Measurements from ENCODE around the gene NLRP9. TPM values are rescaled to one million over a fixed set of nuclear protein-coding genes. Genes with fewer than 3 reads are reported as not detected.

The NLRP9 gene
- polyA plus RNA-seq, 3 donors from 2014 or later: not detected

- Mint-ChIP-seq H3K4me3 (no peak overlapping the region), H3K27me3 (ENCODE audit: low read depth in 3 of 3) (peaks cover 2 to 13% (median 5%) of the 10 kb centered on the region in 3 donors), H3K36me3 (peaks cover 0 to 15% (median 0%) of the 10 kb centered on the region in 3 donors), H3K9me3 (peaks cover 0 to 1% (median 0%) of the 10 kb centered on the region in 6 donors), H3K27ac (no peak overlapping the region), H3K4me1 (peaks cover 13 to 30% of the 10 kb centered on the region in 2 donors)
- DNase-seq: no peak
These were observed 68.6 kb downstream of the NLRP9 start for GRCh38 chr19:55669418-55670279.

GRCh38 chr19:55668603-55669348 lies 69.4 kb downstream of the NLRP9 start:
- no peak overlapping the region for H3K4me3 Mint-ChIP-seq
- peaks cover 0 to 1% (median 0%) of the 10 kb centered on the region in 6 donors for H3K9me3 Mint-ChIP-seq
- peaks cover 15 to 32% of the 10 kb centered on the region in 2 donors for H3K4me1 Mint-ChIP-seq
- DNase-seq: no peak
- no peak overlapping the region for H3K27ac Mint-ChIP-seq
- H3K27me3 Mint-ChIP-seq (ENCODE audit: low read depth in 3 of 3): peaks cover 1 to 13% (median 9%) of the 10 kb centered on the region in 3 donors
- H3K36me3 Mint-ChIP-seq: peaks cover 0 to 24% (median 0%) of the 10 kb centered on the region in 3 donors

GRCh38 chr19:55667958-55668357 lies 70.2 kb downstream of the NLRP9 start:
- Mint-ChIP-seq H3K4me3 (no peak overlapping the region), H3K27me3 (ENCODE audit: low read depth in 3 of 3) (peaks cover 0 to 11% (median 10%) of the 10 kb centered on the region in 3 donors), H3K36me3 (peaks cover 4 to 25% (median 5%) of the 10 kb centered on the region in 3 donors), H3K9me3 (peaks cover 0 to 1% (median 0%) of the 10 kb centered on the region in 6 donors), H3K4me1 (peaks cover 15 to 33% of the 10 kb centered on the region in 2 donors), H3K27ac (peak overlapping the region in 1 of 6 donors; percentile 34)
- no peak for DNase-seq

- peaks cover 8 to 29% (median 9%) of the 10 kb centered on the region in 3 donors for H3K36me3 Mint-ChIP-seq
- H3K27me3 Mint-ChIP-seq (ENCODE audit: low read depth in 3 of 3): peaks cover 0 to 11% (median 10%) of the 10 kb centered on the region in 3 donors
- no peak for DNase-seq
- H3K4me3 Mint-ChIP-seq: no peak overlapping the region
- H3K9me3 Mint-ChIP-seq: peaks cover 0 to 1% (median 0%) of the 10 kb centered on the region in 6 donors
- peaks cover 19 to 38% of the 10 kb centered on the region in 2 donors for H3K4me1 Mint-ChIP-seq
- no peak overlapping the region for H3K27ac Mint-ChIP-seq
These were observed 70.7 kb downstream of the NLRP9 start for GRCh38 chr19:55667511-55667910.

- H3K36me3 Mint-ChIP-seq: peaks cover 8 to 27% (median 11%) of the 10 kb centered on the region in 3 donors
- no peak overlapping the region for H3K27ac Mint-ChIP-seq
- H3K27me3 Mint-ChIP-seq (ENCODE audit: low read depth in 3 of 3): peaks cover 0 to 10% (median 8%) of the 10 kb centered on the region in 3 donors
- H3K4me1 Mint-ChIP-seq: peaks cover 20 to 36% of the 10 kb centered on the region in 2 donors
- H3K9me3 Mint-ChIP-seq: peaks cover 0 to 1% (median 0%) of the 10 kb centered on the region in 6 donors
- DNase-seq: no peak
- H3K4me3 Mint-ChIP-seq: no peak overlapping the region
These were observed 71.2 kb downstream of the NLRP9 start for GRCh38 chr19:55667006-55667381.

- Mint-ChIP-seq H3K27ac (no peak overlapping the region), H3K4me1 (peaks cover 21 to 38% of the 10 kb centered on the region in 2 donors), H3K9me3 (peaks cover 0 to 1% (median 0%) of the 10 kb centered on the region in 6 donors), H3K27me3 (ENCODE audit: low read depth in 3 of 3) (peaks cover 3 to 9% (median 8%) of the 10 kb centered on the region in 3 donors), H3K4me3 (peak overlapping the region in 1 of 5 donors; percentile 8), H3K36me3 (peaks cover 8 to 30% (median 13%) of the 10 kb centered on the region in 3 donors)
- DNase-seq: no peak
These were observed 71.7 kb downstream of the NLRP9 start for GRCh38 chr19:55666343-55667005.

- Mint-ChIP-seq H3K36me3 (peaks cover 8 to 33% (median 13%) of the 10 kb centered on the region in 3 donors), H3K4me3 (no peak overlapping the region), H3K27me3 (ENCODE audit: low read depth in 3 of 3) (peaks cover 3 to 6% (median 5%) of the 10 kb centered on the region in 3 donors), H3K4me1 (peaks cover 21 to 35% of the 10 kb centered on the region in 2 donors), H3K27ac (peak overlapping the region in 2 of 6 donors; percentile 17 to 55), H3K9me3 (no peaks in the 10 kb centered on the region)
- no peak for DNase-seq
These were observed 74.2 kb downstream of the NLRP9 start for GRCh38 chr19:55663846-55664536.

- DNase-seq: no peak
- Mint-ChIP-seq H3K9me3 (no peaks in the 10 kb centered on the region), H3K36me3 (peaks cover 8 to 33% (median 13%) of the 10 kb centered on the region in 3 donors), H3K4me3 (no peak overlapping the region), H3K4me1 (peaks cover 38 to 53% of the 10 kb centered on the region in 2 donors), H3K27ac (peak overlapping the region in 2 of 6 donors; percentile 41 to 76), H3K27me3 (ENCODE audit: low read depth in 3 of 3) (peaks cover 2 to 8% (median 3%) of the 10 kb centered on the region in 3 donors)
These were observed 76.4 kb downstream of the NLRP9 start for GRCh38 chr19:55661826-55662225.

- Mint-ChIP-seq H3K27me3 (ENCODE audit: low read depth in 3 of 3) (peaks cover 2 to 8% (median 8%) of the 10 kb centered on the region in 3 donors), H3K36me3 (peaks cover 8 to 33% (median 13%) of the 10 kb centered on the region in 3 donors), H3K9me3 (no peaks in the 10 kb centered on the region), H3K4me3 (no peak overlapping the region), H3K4me1 (peaks cover 45 to 61% of the 10 kb centered on the region in 2 donors), H3K27ac (no peak overlapping the region)
- DNase-seq: no peak
These were observed 77.2 kb downstream of the NLRP9 start for GRCh38 chr19:55660991-55661390.

GRCh38 chr19:55660404-55660803 lies 77.8 kb downstream of the NLRP9 start:
- no peak overlapping the region for H3K4me3 Mint-ChIP-seq
- H3K4me1 Mint-ChIP-seq: peaks cover 51 to 67% of the 10 kb centered on the region in 2 donors
- H3K27me3 Mint-ChIP-seq (ENCODE audit: low read depth in 3 of 3): peaks cover 5 to 12% (median 11%) of the 10 kb centered on the region in 3 donors
- no peak for DNase-seq
- H3K36me3 Mint-ChIP-seq: peaks cover 8 to 33% (median 13%) of the 10 kb centered on the region in 3 donors
- no peaks in the 10 kb centered on the region for H3K9me3 Mint-ChIP-seq
- no peak overlapping the region for H3K27ac Mint-ChIP-seq

- no peaks in the 10 kb centered on the region for H3K9me3 Mint-ChIP-seq
- peak overlapping the region in 1 of 5 donors; percentile 65 for H3K4me3 Mint-ChIP-seq
- peak overlapping the region in 2 of 6 donors; percentile 28 to 55 for H3K27ac Mint-ChIP-seq
- H3K4me1 Mint-ChIP-seq: peaks cover 52 to 67% of the 10 kb centered on the region in 2 donors
- H3K36me3 Mint-ChIP-seq: peaks cover 8 to 31% (median 13%) of the 10 kb centered on the region in 3 donors
- no peak for DNase-seq
- peaks cover 4 to 16% (median 15%) of the 10 kb centered on the region in 3 donors for H3K27me3 Mint-ChIP-seq (ENCODE audit: low read depth in 3 of 3)
These were observed 78.4 kb downstream of the NLRP9 start for GRCh38 chr19:55659822-55660221.

GRCh38 chr19:55658846-55659459 lies 79.2 kb downstream of the NLRP9 start:
- no peak for DNase-seq
- peaks cover 53 to 62% of the 10 kb centered on the region in 2 donors for H3K4me1 Mint-ChIP-seq
- no peaks in the 10 kb centered on the region for H3K9me3 Mint-ChIP-seq
- peak overlapping the region in 3 of 5 donors; percentile 18 to 94 (median 65) for H3K4me3 Mint-ChIP-seq
- peaks cover 8 to 22% (median 13%) of the 10 kb centered on the region in 3 donors for H3K36me3 Mint-ChIP-seq
- H3K27ac Mint-ChIP-seq: peak overlapping the region in 1 of 6 donors; percentile 79
- H3K27me3 Mint-ChIP-seq (ENCODE audit: low read depth in 3 of 3): peaks cover 11 to 23% (median 19%) of the 10 kb centered on the region in 3 donors

Measured in immature natural killer cell (primary cell).